GM12878 (cell line): ENCODE results near the gene TRAF3. TPM values are rescaled to one million over a fixed set of nuclear protein-coding genes. Genes with fewer than 3 reads are reported as not detected.

Experiments
- ATAC-seq: fragments of 200-7000 bp; cut with Tn5 transposase; 3 replicates; pipeline ENCODE4 v1.9.1; 2020; ENCODE audit warnings: mild to moderate bottlenecking, moderate library complexity
- BruUV-seq: library from RNA; stranded (reverse); fragments of 400-500 nt; replicated peaks from 2 replicates; lab custom pipeline; 2021; lab: Mats Ljungman, UMichigan
- CTCF ChIA-PET: fragments of 300-600 bp; sonication (Branson Sonifier 250); formaldehyde crosslinking; extraction: SDS; loops from one replicate; lab custom pipeline; 2021; ENCODE audit warnings: inconsistent platforms; lab: Yijun Ruan, JAX
- POLR2A ChIA-PET: fragments of 350-600 bp; formaldehyde crosslinking; extraction: SDS; loops from one replicate; lab custom pipeline; 2021; ENCODE audit warnings: inconsistent platforms; lab: Charles Lee
- RAD21 ChIA-PET: fragments of 300-600 bp; sonication (Branson Sonifier 250); formaldehyde crosslinking; loops from one replicate; lab custom pipeline; 2023; ENCODE audit warnings: antibody characterized with exemption; ENCODE audit not compliant: unreplicated experiment; lab: Charles Lee
- SMC1A ChIA-PET: fragments of 300-600 bp; sonication (Branson Sonifier 250); formaldehyde crosslinking; loops from one replicate; lab custom pipeline; 2023; ENCODE audit not compliant: unreplicated experiment, uncharacterized antibody; lab: Charles Lee
- DNase-seq: peaks from one replicate; pipeline ENCODE4 v3.0.0-alpha.2; 2011; ENCODE audit warnings: low read depth, low spot score
- FAIRE-seq: peaks from 3 replicates; lab custom pipeline; 2011; peaks lifted over from hg19 to GRCh38; lab: Jason Lieb, UNC
- H2AFZ ChIP-seq: 2 replicates; pipeline ENCODE4 v1.6.0; 2011; ENCODE audit warnings: low read depth, low read length, control low read depth; ENCODE audit not compliant: control insufficient read depth
- H3K27ac ChIP-seq: 2 replicates; pipeline ENCODE4 v1.5.1; 2011; ENCODE audit warnings: control low read depth; ENCODE audit not compliant: control insufficient read depth, insufficient read depth
- H3K27me3 ChIP-seq, 2 experiments: replicated peaks in 1 of 2; 2 replicates each; pipeline versions ENCODE4 v1.6.0 to v1.6.1; 2011; ENCODE audit warnings: low read length in 1 of 2; ENCODE audit not compliant: control insufficient read depth in 2 of 2, insufficient read depth in 2 of 2
- H3K36me3 ChIP-seq, 2 experiments: 2 replicates each; pipeline ENCODE4 v1.5.1; 2011; ENCODE audit warnings: low read length in 1 of 2; ENCODE audit not compliant: control insufficient read depth in 2 of 2, insufficient read depth in 2 of 2
- H3K4me1 ChIP-seq: 2 replicates; pipeline ENCODE4 v1.6.1; 2011; ENCODE audit warnings: mild to moderate bottlenecking, low read length, moderate library complexity, mixed read lengths; ENCODE audit not compliant: control insufficient read depth, insufficient read depth
- H3K4me2 ChIP-seq: 2 replicates; pipeline ENCODE4 v1.6.0; 2011; ENCODE audit warnings: control low read depth; ENCODE audit not compliant: control insufficient read depth, insufficient read depth
- H3K4me3 ChIP-seq: fragments of 200-600 bp; sonication (generic); 2 replicates; pipeline ENCODE4 v1.5.1; 2016
- H3K79me2 ChIP-seq: 2 replicates; pipeline ENCODE4 v1.6.0; 2011; ENCODE audit warnings: low read length; ENCODE audit not compliant: control insufficient read depth, insufficient read depth
- H3K9ac ChIP-seq: 2 replicates; pipeline ENCODE4 v1.8.0; 2011; ENCODE audit warnings: low read length, control low read depth, mixed read lengths; ENCODE audit not compliant: control insufficient read depth, insufficient read depth
- H3K9me3 ChIP-seq: replicated peaks from 3 replicates; pipeline ENCODE4 v1.5.1; 2011; ENCODE audit warnings: mild to moderate bottlenecking, low read length; ENCODE audit not compliant: control insufficient read depth, insufficient read depth
- H4K20me1 ChIP-seq: 2 replicates; pipeline ENCODE4 v1.6.0; 2011; ENCODE audit not compliant: control insufficient read depth, insufficient read depth
- JUND ChIP-seq: IDR thresholded peaks from 2 replicates; pipeline ENCODE4 v1.6.1; 2012; ENCODE audit warnings: low read depth, mild to moderate bottlenecking, low read length, improper control_type of control experiment, moderate library complexity
- PKNOX1 ChIP-seq: fragments of 450-650 bp; IDR thresholded peaks from 2 replicates; pipeline ENCODE4 v1.6.1; 2016; ENCODE audit warnings: mild to moderate bottlenecking
- POLR2A ChIP-seq: IDR thresholded peaks from 2 replicates; pipeline ENCODE4 v1.6.1; 2011; ENCODE audit warnings: low read depth, mild to moderate bottlenecking, low read length
- WGBS: methylation state at CpG from one replicate; pipeline ENCODE4 v1.1.6; 2016; ENCODE audit warnings: low lambda C conversion rate; ENCODE audit not compliant: insufficient replicate concordance, insufficient coverage; ENCODE audit errors: missing lambda C conversion rate; 5-methylcytosine and 5-hydroxymethylcytosine counted together
- in situ Hi-C: fragments of 300-500 bp; cut with MboI; formaldehyde crosslinking; loops from 9 replicates; pipeline ENCODE4 v1.14.3; 2018; ENCODE audit warnings: mixed read lengths
- intact Hi-C: fragments of 100-400 bp; cut with micrococcal nuclease; formaldehyde crosslinking; loops from one replicate; pipeline ENCODE4 v1.14.2; 2022; ENCODE audit not compliant: unreplicated experiment
- polyA plus RNA-seq, 11 experiments: library from polyadenylated mRNA; depleted of rRNA in 4 of 11; unstranded in 6 of 11; stranded (reverse) in 5 of 11; fragments of >200 nt; fragmentation: Nextera tagmentation in 4 of 11; fragmentation: Illumina TruSeq in 1 of 11; extraction: Ambion mirVana in 4 of 11; extraction: Trizol in 1 of 11; gene quantifications; 1 replicate in 1 of 11; 2 replicates in 10 of 11; pipeline versions ENCODE4 v1.2.1 to v1.2.3, GENCODE V29; 2011 to 2016; ENCODE audit warnings: inconsistent platforms in 2 of 11, missing spikeins in 2 of 11, low read depth in 1 of 11
- total RNA-seq, 4 experiments: library from RNA; depleted of rRNA in 3 of 4; stranded (reverse); fragments of >200 nt in 3 of 4; fragmentation: Illumina TruSeq in 1 of 4; extraction: Trizol in 1 of 4; gene quantifications; 2 replicates each; pipeline versions ENCODE4 v1.2.1 to v1.2.3, GENCODE V29; 2013 to 2021
- TF ChIP-seq, protein P1 (sequence below): IDR thresholded peaks from 2 replicates; pipeline ENCODE4 v1.6.1; 2011; ENCODE audit warnings: borderline replicate concordance, low read depth, mild to moderate bottlenecking, moderate library complexity, low read length; ENCODE audit not compliant: insufficient read depth, poor library complexity, severe bottlenecking

TRAF3 gene
- total and polyA plus RNA-seq, 10 of the 15 experiments (the other 5 are each of a cell fraction or from before 2014, with no cell fraction given), result 3.0 to 70.1 (median 36.5) TPM

DNA sequence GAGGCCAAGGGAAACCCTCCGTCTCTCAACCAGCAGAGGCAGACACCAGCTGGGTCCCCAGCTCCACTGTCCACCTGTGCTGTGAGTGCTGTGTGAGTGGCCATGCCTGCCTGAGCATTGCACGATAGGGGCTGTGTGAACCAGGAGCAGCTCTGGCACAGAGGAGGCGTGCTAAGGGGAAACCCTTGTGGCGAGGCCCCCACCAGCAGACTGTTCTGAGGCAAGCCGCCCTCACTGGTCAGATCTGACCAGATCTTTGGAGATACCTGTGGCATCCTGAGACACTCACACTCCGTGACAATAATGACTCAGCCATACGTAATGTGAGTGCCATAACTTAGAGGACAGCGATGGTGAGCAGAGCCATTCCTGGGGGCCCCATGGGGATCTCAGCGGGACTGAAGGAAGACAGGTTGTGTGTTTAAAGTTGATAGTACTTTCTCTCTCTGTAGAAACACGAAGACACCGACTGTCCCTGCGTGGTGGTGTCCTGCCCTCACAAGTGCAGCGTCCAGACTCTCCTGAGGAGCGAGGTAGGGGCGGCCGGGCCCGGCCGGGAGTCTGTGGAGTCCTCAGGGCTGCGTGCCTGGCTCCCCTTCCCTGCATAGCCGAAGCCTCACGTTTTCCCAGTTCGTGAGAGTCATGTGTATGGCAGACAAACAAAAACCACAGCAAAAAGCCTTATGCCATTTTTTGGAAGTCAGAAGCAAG lies 108.6 kb downstream of the TRAF3 start:
- H3K79me2 ChIP-seq, result no peaks in the 10 kb centered on the region
- no peaks in the 10 kb centered on the region for H4K20me1 ChIP-seq
- H3K36me3 ChIP-seq, result peaks cover 32 to 42% of the 10 kb centered on the region in 2 experiments
- H3K27ac ChIP-seq, result no peak overlapping the region
- intact Hi-C loops, result no loop called here
- no peak for FAIRE-seq
- H3K27me3 ChIP-seq, result no peaks in the 10 kb centered on the region
- no peaks in the 10 kb centered on the region for H3K9me3 ChIP-seq
- DNase-seq, result no peak
- SMC1A ChIA-PET, result no interaction called here
- no peak overlapping the region for H3K9ac ChIP-seq
- TF ChIP-seq PKNOX1 (no peak), JUND (no peak), POLR2A (peak; percentile 58)
- TF ChIP-seq, protein P1, sequence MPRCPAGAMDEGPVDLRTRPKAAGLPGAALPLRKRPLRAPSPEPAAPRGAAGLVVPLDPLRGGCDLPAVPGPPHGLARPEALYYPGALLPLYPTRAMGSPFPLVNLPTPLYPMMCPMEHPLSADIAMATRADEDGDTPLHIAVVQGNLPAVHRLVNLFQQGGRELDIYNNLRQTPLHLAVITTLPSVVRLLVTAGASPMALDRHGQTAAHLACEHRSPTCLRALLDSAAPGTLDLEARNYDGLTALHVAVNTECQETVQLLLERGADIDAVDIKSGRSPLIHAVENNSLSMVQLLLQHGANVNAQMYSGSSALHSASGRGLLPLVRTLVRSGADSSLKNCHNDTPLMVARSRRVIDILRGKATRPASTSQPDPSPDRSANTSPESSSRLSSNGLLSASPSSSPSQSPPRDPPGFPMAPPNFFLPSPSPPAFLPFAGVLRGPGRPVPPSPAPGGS, result peak; percentile 82
- POLR2A ChIA-PET, result no interaction called here
- H3K4me2 ChIP-seq, result no peak overlapping the region
- no peaks in the 10 kb centered on the region for H3K4me1 ChIP-seq
- CTCF ChIA-PET, result interaction anchor here (1.3 kb wide), 1 partner anchor 191 kb away, joined by 3 read pairs; no protein-coding TSS in a partner anchor
- in situ Hi-C loops, result no loop called here
- RAD21 ChIA-PET, result no interaction called here
- ATAC-seq, result no peak
- BruUV-seq, result no TSS peak
- 95% methylated on average over 22 of the region's 22 CpGs for WGBS
- no peak overlapping the region for H3K4me3 ChIP-seq
- no peak overlapping the region for H2AFZ ChIP-seq
